Mucosa of rectum (tissue), 2 donors: ENCODE results near the gene TCL1A.

ENCODE experiments used
- H3K27ac ChIP-seq, 2 donors: one replicate each; pipeline ENCODE4 v1.7.0; 2013; ENCODE audit warnings: inconsistent platforms in 2 of 2, low read depth in 2 of 2, low read length in 2 of 2
- H3K27me3 ChIP-seq, 2 donors: one replicate each; pipeline ENCODE4 v1.7.0; 2013; ENCODE audit warnings: low read length in 2 of 2; ENCODE audit not compliant: control insufficient read depth in 2 of 2, insufficient read depth in 2 of 2
- H3K36me3 ChIP-seq, 2 donors: one replicate each; pipeline ENCODE4 v1.7.0; 2013; ENCODE audit warnings: low read length in 2 of 2; ENCODE audit not compliant: control insufficient read depth in 2 of 2, insufficient read depth in 2 of 2
- H3K4me1 ChIP-seq, 2 donors: one replicate each; pipeline ENCODE4 v1.7.0; 2013; ENCODE audit warnings: low read length in 2 of 2, mild to moderate bottlenecking in 1 of 2; ENCODE audit not compliant: control insufficient read depth in 2 of 2, insufficient read depth in 2 of 2
- H3K4me3 ChIP-seq, 2 donors: one replicate each; pipeline ENCODE4 v1.7.0; 2013; ENCODE audit warnings: low read length in 2 of 2
- H3K9ac ChIP-seq, 2 donors: one replicate each; pipeline ENCODE4 v1.7.0; 2013; ENCODE audit warnings: low read length in 2 of 2, low read depth in 1 of 2, mild to moderate bottlenecking in 1 of 2
- H3K9me3 ChIP-seq, 2 donors: one replicate each; pipeline ENCODE4 v1.7.0; 2013; ENCODE audit warnings: low read length in 2 of 2; ENCODE audit not compliant: control insufficient read depth in 2 of 2
- donor health status: healthy.
- donor health status: Normal muscosa, but diverticular disease.

TCL1A gene

DNA sequence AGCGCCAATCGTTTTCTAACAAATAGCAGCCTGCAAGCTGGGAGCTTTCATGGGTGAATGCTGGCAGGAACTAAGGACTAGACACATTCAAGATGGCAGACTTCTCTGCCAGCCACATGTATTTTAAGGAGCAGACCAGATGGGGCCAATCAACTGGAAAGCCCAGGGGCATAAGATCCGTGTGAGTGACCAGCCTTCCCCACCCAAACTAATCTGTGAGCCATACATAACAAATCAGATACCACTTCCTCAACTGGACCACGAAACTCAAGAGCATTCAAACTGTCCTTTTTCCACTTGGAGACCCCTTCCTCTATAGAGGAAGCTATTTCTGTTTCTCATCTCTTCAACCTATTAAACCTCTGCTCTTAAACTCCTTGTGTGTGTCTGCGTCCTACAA, 18.0 kb downstream of the TCL1A start:
- Histone ChIP-seq H3K4me3 (no peak overlapping the region), H3K4me1 (no peaks in the 10 kb centered on the region), H3K27ac (no peak overlapping the region), H3K9me3 (no peaks in the 10 kb centered on the region), H3K36me3 (no peaks in the 10 kb centered on the region), H3K27me3 (peaks cover 0 to 2% of the 10 kb centered on the region in 2 donors), H3K9ac (no peak overlapping the region)

DNA sequence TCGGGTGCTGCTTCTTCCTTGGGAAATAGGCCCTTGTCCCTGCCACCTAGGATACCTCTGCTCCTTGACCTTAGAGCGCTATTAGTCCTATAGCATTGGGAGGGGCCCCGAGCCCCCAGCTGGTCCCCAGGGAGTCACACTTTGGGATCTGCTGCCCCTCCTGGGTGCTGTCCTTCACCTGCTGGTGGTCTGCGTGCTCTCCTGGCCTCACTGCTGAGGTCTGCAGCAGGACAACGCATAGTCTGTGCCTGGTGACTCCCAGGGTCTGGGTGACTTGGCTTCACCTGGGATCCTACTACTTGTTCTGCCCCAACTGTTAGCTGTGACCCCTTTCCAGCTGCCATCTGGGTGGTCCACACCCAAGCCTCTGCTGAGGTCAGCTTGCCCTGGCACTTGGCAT, 18.9 kb downstream of the TCL1A start:
- Histone ChIP-seq H3K9me3 (no peaks in the 10 kb centered on the region), H3K36me3 (no peaks in the 10 kb centered on the region), H3K9ac (no peak overlapping the region), H3K4me1 (no peaks in the 10 kb centered on the region), H3K27me3 (peaks cover 0 to 2% of the 10 kb centered on the region in 2 donors), H3K27ac (no peak overlapping the region), H3K4me3 (no peak overlapping the region)

DNA sequence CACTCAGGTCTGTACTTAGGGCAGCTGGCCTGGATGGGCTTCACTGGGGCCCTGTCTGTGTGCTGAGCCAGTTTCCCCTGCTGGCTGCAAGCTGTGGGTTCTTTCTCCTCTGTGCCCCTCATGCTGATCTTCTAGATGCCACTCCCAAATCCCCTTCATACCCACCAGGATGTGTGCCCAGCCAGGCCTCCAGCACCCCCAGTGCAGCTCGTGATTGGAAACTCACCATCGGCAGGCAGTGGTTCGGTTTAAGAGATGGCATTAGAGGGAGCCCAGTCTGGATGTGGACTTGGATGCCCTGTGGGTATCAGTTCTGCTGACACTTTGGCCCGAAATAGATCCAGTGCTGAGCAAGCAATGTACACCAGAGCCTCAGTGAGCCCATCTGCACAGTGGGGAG, 21.8 kb downstream of the TCL1A start:
- no peaks in the 10 kb centered on the region for H3K36me3 ChIP-seq
- H3K27ac ChIP-seq: no peak overlapping the region
- H3K4me1 ChIP-seq: no peaks in the 10 kb centered on the region
- H3K27me3 ChIP-seq: peaks cover 0 to 2% of the 10 kb centered on the region in 2 donors
- no peak overlapping the region for H3K9ac ChIP-seq
- H3K9me3 ChIP-seq: no peaks in the 10 kb centered on the region
- H3K4me3 ChIP-seq: no peak overlapping the region

DNA sequence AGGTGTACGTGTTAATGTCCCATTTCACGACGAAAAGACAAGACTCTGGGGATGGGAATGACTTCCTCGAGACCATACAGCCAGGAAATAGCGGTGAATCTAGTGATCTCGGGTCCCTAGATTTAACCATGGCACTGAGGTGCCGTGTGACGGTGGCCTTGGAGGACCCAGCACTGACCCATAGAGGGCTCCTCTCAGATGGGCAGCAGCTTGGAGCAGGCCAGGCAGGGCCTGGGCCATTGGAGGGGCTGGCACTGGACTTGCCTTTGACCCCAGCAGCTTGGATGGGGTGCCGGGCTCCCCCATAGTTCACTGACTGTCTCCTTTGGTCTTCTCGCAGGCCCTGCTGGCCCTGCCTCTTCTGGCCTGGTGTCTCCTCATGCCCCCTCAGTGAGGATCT, 22.3 kb downstream of the TCL1A start:
- Histone ChIP-seq H3K4me3 (no peak overlapping the region), H3K27ac (no peak overlapping the region), H3K27me3 (peaks cover 0 to 2% of the 10 kb centered on the region in 2 donors)

DNA sequence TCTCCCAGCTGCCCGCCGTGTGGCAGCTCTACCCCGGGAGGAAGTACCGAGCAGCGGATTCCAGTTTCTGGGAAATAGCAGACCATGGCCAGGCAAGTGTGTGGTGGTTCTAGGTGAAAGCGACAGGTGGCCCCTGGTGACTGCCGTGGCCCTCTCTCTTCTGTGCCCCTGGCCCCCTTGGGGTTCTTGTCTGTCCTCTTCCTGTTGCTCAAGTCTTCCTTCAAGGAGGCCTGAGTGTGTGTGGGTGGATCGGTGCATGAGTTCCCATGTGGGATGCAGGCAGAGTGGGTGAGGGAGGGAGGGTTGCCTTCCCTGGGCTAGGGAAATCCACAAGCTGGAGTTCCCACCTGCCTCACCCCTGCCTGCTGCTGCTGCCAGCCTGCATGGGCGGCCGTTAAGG, 23.1 kb downstream of the TCL1A start:
- Histone ChIP-seq H3K4me3 (no peak overlapping the region), H3K27ac (no peak overlapping the region), H3K27me3 (peaks cover 0 to 2% of the 10 kb centered on the region in 2 donors)

More for the DNA sequence above, 22.3 kb downstream of the TCL1A start:
- Histone ChIP-seq H3K36me3 (no peaks in the 10 kb centered on the region), H3K4me1 (no peaks in the 10 kb centered on the region), H3K9me3 (no peaks in the 10 kb centered on the region), H3K9ac (no peak overlapping the region)

DNA sequence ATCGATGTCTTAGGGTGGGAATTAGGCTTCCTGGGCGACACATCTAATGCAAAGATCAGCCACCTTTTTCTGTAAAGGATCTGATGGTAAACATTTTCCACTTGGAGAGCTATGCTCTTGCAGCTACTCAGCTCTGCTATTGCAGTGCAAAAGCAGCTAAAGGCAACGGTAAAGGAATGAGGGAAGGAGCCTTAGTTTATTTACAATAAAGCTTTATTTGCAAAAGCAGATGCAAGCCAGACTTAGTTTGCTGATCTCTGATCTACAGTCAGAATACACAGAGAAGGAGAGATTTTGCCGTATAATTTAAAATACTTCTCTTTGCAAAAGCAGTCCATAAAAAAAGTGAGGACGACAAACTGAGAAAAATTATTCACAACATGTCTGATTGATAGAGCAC, 24.5 kb downstream of the TCL1A start:
- Histone ChIP-seq H3K4me1 (no peaks in the 10 kb centered on the region), H3K9ac (no peak overlapping the region), H3K27me3 (peaks cover 0 to 2% of the 10 kb centered on the region in 2 donors), H3K36me3 (no peaks in the 10 kb centered on the region), H3K27ac (no peak overlapping the region), H3K4me3 (no peak overlapping the region), H3K9me3 (no peaks in the 10 kb centered on the region)

More for the DNA sequence above, 23.1 kb downstream of the TCL1A start:
- Histone ChIP-seq H3K9me3 (no peaks in the 10 kb centered on the region), H3K4me1 (no peaks in the 10 kb centered on the region), H3K9ac (no peak overlapping the region), H3K36me3 (no peaks in the 10 kb centered on the region)

DNA sequence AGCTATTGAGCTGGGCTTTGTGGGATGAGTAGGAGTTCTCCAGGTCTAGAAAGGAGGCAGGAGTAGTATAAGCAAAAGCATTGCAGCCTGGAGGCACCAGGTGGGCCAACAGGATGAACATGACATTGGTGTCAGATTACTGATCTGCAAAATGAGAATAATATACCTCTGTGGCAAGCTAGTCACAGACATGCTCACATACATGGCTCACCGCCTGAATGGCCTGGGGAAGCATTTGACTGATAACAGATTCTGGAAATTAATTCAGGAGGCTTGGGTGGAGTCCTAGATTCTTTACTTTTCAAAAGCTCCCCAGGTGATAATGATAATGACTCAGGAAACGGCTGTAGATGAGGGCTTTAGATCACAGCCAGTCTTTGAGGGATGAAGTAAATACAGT, 27.0 kb downstream of the TCL1A start:
- no peaks in the 10 kb centered on the region for H3K4me1 ChIP-seq
- H3K9me3 ChIP-seq: no peaks in the 10 kb centered on the region
- no peaks in the 10 kb centered on the region for H3K27me3 ChIP-seq
- H3K36me3 ChIP-seq: no peaks in the 10 kb centered on the region
- no peak overlapping the region for H3K27ac ChIP-seq
- no peak overlapping the region for H3K4me3 ChIP-seq
- H3K9ac ChIP-seq: no peak overlapping the region

DNA sequence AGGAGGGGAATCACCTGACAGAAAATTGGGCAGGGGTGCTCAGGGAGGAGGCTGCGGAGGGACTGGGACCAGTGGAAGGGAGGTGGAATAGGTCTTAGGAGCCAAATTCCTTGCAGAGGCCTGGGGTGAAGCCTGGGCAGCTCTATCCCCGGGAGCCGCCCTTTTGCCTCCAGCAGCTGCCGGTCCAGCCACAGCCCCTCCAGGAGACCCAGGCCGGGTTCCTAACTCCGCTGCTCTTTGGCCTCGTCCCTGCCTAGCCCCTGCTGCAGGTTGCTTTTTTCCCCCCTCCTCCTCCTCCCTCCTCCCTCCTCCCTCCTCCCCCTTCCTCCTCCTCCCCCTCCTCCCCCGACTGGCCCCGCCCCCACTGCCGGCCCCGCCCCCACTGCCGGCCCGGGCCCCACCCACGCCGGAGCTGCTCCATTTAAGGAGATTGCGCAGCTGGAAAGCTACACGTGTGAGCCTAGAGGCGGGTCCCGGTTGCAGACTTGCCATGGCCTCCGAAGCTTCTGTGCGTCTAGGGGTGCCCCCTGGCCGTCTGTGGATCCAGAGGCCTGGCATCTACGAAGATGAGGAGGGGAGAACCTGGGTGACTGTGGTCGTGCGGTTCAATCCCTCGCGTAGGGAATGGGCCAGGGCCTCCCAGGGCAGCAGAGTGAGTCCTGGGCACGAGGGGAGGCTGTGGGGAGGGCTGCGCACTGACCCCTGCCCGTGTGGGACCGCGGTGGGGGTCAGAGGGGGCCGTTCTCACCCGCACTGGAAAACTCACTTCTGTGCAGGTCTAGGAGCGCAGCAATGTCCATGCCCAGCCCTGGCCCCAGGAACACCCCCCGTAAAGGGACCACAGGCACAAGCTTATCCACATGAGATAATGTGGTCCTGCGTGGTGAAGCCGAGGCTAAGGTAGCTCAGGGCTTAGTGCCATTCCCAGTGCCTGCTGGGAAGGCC, 27.7 kb downstream of the TCL1A start, which contains the start of gene TCL1B:
Gene TCL1B, plus strand, starts transcription at position 449 of the 945 bp plus-strand sequence. Its CDS starts 42 bp downstream, at position 491.
- no peak within 1 kb of the TSS for H3K27ac ChIP-seq
- no peaks in the 10 kb centered on the region for H3K27me3 ChIP-seq
- H3K9ac ChIP-seq: no peak within 1 kb of the TSS
- no peaks in the 10 kb centered on the region for H3K36me3 ChIP-seq
- no peaks in the 10 kb centered on the region for H3K9me3 ChIP-seq
- no peaks in the 10 kb centered on the region for H3K4me1 ChIP-seq
- H3K4me3 ChIP-seq: no peak within 1 kb of the TSS

DNA sequence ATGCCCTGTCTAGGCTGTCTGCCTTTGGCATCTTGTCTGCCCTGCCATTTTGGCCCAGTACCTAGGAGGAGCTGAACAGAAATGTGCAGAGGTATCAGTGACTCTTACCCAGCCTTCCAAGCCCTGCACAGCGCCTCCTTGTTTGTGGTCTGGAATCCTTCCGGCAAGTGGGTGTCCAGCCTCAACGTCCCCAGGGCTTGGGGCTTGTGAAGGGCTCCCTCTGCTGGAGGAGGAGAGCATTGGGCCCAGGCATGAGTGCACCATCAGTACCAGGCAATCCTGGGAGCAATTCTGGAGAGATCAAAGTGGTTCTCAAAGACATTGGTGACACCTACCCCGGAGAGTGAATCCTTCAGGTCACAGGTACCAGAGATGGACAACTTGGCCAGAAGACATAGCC, 30.1 kb downstream of the TCL1A start:
- H3K4me3 ChIP-seq: no peak overlapping the region
- H3K4me1 ChIP-seq: no peaks in the 10 kb centered on the region
- H3K9ac ChIP-seq: no peak overlapping the region
- no peaks in the 10 kb centered on the region for H3K36me3 ChIP-seq
- H3K9me3 ChIP-seq: no peaks in the 10 kb centered on the region
- H3K27ac ChIP-seq: no peak overlapping the region
- no peaks in the 10 kb centered on the region for H3K27me3 ChIP-seq

DNA sequence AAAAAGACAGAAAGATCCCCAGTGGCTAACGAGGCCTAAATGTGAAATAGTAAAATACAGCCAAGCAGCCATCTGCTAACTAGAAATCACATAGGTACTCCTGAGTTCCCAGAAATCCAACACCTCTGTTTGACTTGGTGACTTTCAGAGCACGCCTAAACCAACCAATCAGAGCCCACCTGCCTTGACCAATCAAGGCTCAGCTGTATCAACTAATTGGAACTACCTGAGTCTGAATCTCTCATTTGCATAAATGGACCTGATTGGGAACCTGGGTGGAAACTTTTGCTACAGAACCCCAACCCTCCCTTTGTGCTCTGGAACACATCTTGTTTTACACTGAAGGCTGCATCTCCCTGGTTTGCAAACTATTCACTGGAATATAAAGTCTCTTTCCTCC, 32.8 kb downstream of the TCL1A start:
- Histone ChIP-seq H3K27ac (no peak overlapping the region), H3K27me3 (peaks cover 0 to 2% of the 10 kb centered on the region in 2 donors), H3K9ac (no peak overlapping the region), H3K9me3 (no peaks in the 10 kb centered on the region), H3K4me3 (no peak overlapping the region), H3K4me1 (no peaks in the 10 kb centered on the region), H3K36me3 (no peaks in the 10 kb centered on the region)
